C4-2B (cell line): ENCODE measurements around the gene TENT5A.

Experiments used
- ZFX ChIP-seq: fragments of 450-650 bp; IDR thresholded peaks from 2 replicates; pipeline ENCODE4 v1.6.1; 2017
- TF ChIP-seq, protein P1 (sequence below): fragments of 450-650 bp; conservative IDR thresholded peaks from 2 replicates; pipeline ENCODE4 v1.5.1; 2017; ENCODE audit warnings: mild to moderate bottlenecking

- TF ChIP-seq, protein P1, sequence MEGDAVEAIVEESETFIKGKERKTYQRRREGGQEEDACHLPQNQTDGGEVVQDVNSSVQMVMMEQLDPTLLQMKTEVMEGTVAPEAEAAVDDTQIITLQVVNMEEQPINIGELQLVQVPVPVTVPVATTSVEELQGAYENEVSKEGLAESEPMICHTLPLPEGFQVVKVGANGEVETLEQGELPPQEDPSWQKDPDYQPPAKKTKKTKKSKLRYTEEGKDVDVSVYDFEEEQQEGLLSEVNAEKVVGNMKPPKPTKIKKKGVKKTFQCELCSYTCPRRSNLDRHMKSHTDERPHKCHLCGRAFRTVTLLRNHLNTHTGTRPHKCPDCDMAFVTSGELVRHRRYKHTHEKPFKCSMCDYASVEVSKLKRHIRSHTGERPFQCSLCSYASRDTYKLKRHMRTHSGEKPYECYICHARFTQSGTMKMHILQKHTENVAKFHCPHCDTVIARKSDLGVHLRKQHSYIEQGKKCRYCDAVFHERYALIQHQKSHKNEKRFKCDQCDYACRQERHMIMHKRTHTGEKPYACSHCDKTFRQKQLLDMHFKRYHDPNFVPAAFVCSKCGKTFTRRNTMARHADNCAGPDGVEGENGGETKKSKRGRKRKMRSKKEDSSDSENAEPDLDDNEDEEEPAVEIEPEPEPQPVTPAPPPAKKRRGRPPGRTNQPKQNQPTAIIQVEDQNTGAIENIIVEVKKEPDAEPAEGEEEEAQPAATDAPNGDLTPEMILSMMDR = no peak
- no peak for TF ChIP-seq ZFX
These were observed 16.1 kb downstream of the TENT5A start for GRCh38 chr6:81736428-81736827.
